Esophagus squamous epithelium (tissue), 5 donors: ENCODE data around the gene PPARA. TPM values are rescaled to one million over a fixed set of nuclear protein-coding genes. Genes with fewer than 3 reads are reported as not detected.

Source experiments
- DNase-seq: peaks from one replicate; lab custom pipeline; 2025; lab: John Stamatoyannopoulos, UW
- H3K27ac ChIP-seq, 4 donors: fragments of 200-600 bp; sonication (generic); one replicate each; pipeline ENCODE4 v1.5.1; 2016 to 2019; ENCODE audit warnings: mild to moderate bottlenecking in 1 of 4
- H3K27me3 ChIP-seq, 4 donors: fragments of 200-600 bp; sonication (generic); 1 replicate in 3 of 4; 2 replicates in 1 of 4; pipeline versions ENCODE4 v1.5.1 to v1.6.0; 2017 to 2021; ENCODE audit warnings: antibody characterized with exemption in 1 of 4
- H3K36me3 ChIP-seq, 3 donors: fragments of 200-600 bp; sonication (generic); one replicate each; pipeline ENCODE4 v1.5.1; 2016 to 2019
- H3K4me1 ChIP-seq, 3 donors: fragments of 200-600 bp; sonication (generic); one replicate each; pipeline ENCODE4 v1.5.1; 2017 to 2019
- H3K4me3 ChIP-seq, 4 donors: fragments of 200-600 bp; sonication (generic); 1 replicate in 3 of 4; 2 replicates in 1 of 4; pipeline ENCODE4 v1.5.1; 2016 to 2019; ENCODE audit warnings: mild to moderate bottlenecking in 2 of 4, moderate library complexity in 1 of 4
- H3K9me3 ChIP-seq, 3 donors: fragments of 200-600 bp; sonication (generic); one replicate each; pipeline ENCODE4 v1.5.1; 2016 to 2019
- CTCF ChIP-seq, 6 experiments: fragments of 450-650 bp in 4 of 6; fragments of 200-600 bp in 2 of 6; sonication (generic) in 2 of 6; IDR thresholded peaks; one replicate each; pipeline ENCODE4 v1.5.1; 2016 to 2019; ENCODE audit warnings: antibody characterized with exemption in 6 of 6, mild to moderate bottlenecking in 4 of 6, moderate library complexity in 4 of 6
- POLR2A ChIP-seq, 4 donors: fragments of 450-650 bp; IDR thresholded peaks; one replicate each; pipeline ENCODE4 v1.6.1; 2017; ENCODE audit warnings: antibody characterized with exemption in 4 of 4, mild to moderate bottlenecking in 4 of 4, moderate library complexity in 3 of 4
- WGBS, 2 donors: methylation state at CpG; one replicate each; pipeline ENCODE4 v1.1.5; 2018; 5-methylcytosine and 5-hydroxymethylcytosine counted together
- intact Hi-C: fragments of 100-400 bp; cut with DNase I; formaldehyde crosslinking; loops from one replicate; pipeline ENCODE4 v1.15.0; 2022
- total RNA-seq, 4 donors: library from RNA; depleted of rRNA; stranded (reverse); fragments of >200 nt; gene quantifications; one replicate each; pipeline ENCODE4 v1.1.0, GENCODE V29; 2016
- donor health status: DM: yes; HTN: yes; CAD: no.

The PPARA gene
- total RNA-seq, 4 donors from 2014 or later, result 7.7 to 18.5 (median 10.1) TPM

- WGBS, 2 donors, result 27 to 50% methylated on average over 1 to 5 of the region's 9 CpGs
- intact Hi-C loops, result no loop called here
- Histone ChIP-seq H3K4me1 (peaks cover 78 to 100% (median 90%) of the 10 kb centered on the region in 3 donors), H3K27ac (peak overlapping the region; percentile 87 to 94 (median 92)), H3K27me3 (no peaks in the 10 kb centered on the region), H3K9me3 (no peaks in the 10 kb centered on the region), H3K36me3 (peaks cover 15 to 78% (median 28%) of the 10 kb centered on the region in 3 donors), H3K4me3 (no peak overlapping the region)
- DNase-seq, result no peak
- TF ChIP-seq CTCF (IDR thresholded peaks at IDR 0.05) (no peak), POLR2A (IDR thresholded peaks at IDR 0.05) (no peak)
Measured at GRCh38 chr22:46110215-46110614, 40.1 kb upstream of the PPARA start.

GRCh38 chr22:46111645-46112306 lies 38.5 kb upstream of the PPARA start:
- no peak overlapping the region for H3K4me3 ChIP-seq
- peaks cover 15 to 77% (median 20%) of the 10 kb centered on the region in 3 donors for H3K36me3 ChIP-seq
- peak overlapping the region; percentile 68 to 92 (median 86) for H3K27ac ChIP-seq
- no peaks in the 10 kb centered on the region for H3K9me3 ChIP-seq
- peaks cover 75 to 100% (median 86%) of the 10 kb centered on the region in 3 donors for H3K4me1 ChIP-seq
- no peaks in the 10 kb centered on the region for H3K27me3 ChIP-seq
- 45 to 52% methylated on average over 3 to 10 of the region's 20 CpGs for WGBS, 2 donors
- no peak for DNase-seq
- TF ChIP-seq POLR2A (IDR thresholded peaks at IDR 0.05) (no peak), CTCF (IDR thresholded peaks at IDR 0.05) (no peak)
- intact Hi-C loops, result no loop called here

- WGBS, 2 donors, result 59 to 63% methylated on average over 13 to 20 of the region's 20 CpGs
- peaks cover 72 to 98% (median 81%) of the 10 kb centered on the region in 3 donors for H3K4me1 ChIP-seq
- no peak for DNase-seq
Measured at GRCh38 chr22:46112405-46112804, 37.9 kb upstream of the PPARA start.

GRCh38 chr22:46113110-46113909 lies 37.0 kb upstream of the PPARA start:
- H3K27ac ChIP-seq, result peak overlapping the region; percentile 68 to 92 (median 86)
- intact Hi-C loops, result no loop called here
- peaks cover 63 to 89% (median 72%) of the 10 kb centered on the region in 3 donors for H3K4me1 ChIP-seq
- no peak overlapping the region for H3K4me3 ChIP-seq
- no peak for DNase-seq
- TF ChIP-seq CTCF (IDR thresholded peaks at IDR 0.05) (no peak), POLR2A (IDR thresholded peaks at IDR 0.05) (no peak)
- WGBS, 2 donors, result 20 to 67% methylated on average over 1 to 3 of the region's 25 CpGs
- no peaks in the 10 kb centered on the region for H3K27me3 ChIP-seq
- H3K36me3 ChIP-seq, result peaks cover 15 to 63% (median 20%) of the 10 kb centered on the region in 3 donors
- H3K9me3 ChIP-seq, result no peaks in the 10 kb centered on the region

More at GRCh38 chr22:46112405-46112804, 37.9 kb upstream of the PPARA start:
- Histone ChIP-seq H3K27ac (peak overlapping the region; percentile 68 to 92 (median 86)), H3K9me3 (no peaks in the 10 kb centered on the region), H3K27me3 (no peaks in the 10 kb centered on the region), H3K36me3 (peaks cover 15 to 72% (median 20%) of the 10 kb centered on the region in 3 donors), H3K4me3 (no peak overlapping the region)
- intact Hi-C loops, result no loop called here
- TF ChIP-seq CTCF (IDR thresholded peaks at IDR 0.05) (no peak), POLR2A (IDR thresholded peaks at IDR 0.05) (no peak)
